ENCODE results near the gene MYOG.

The MYOG gene

DNA sequence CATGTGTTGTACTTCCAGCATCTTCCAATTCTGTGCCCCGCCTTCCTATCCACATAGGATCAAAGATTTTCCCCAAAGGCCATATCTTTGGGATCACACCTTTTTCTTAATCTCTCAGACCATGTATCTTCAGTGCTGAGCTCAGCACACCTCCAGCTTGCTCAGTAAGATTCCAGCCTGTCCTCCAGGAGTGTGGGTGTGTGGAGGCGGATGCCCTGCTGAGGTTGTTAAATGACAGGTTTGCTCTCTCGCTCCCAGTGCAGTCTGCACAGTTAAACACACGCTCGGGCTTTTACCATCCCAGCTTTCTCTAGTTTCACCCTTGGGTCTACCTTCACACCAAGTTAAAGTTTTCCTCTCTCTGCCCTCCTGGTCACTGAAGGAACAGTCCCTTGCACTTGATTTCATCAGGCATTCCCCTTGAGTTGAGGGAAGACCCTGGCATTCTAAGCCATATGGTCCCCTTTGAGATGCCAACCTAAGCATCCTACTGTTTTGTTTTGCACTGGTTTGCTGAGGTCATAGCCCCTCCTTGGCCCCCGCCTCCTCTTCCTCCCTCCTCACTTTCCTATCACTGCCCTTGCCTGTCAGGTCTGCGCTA lies 13.7 kb downstream of the MYOG start:
- DNase-seq: no peak

DNA sequence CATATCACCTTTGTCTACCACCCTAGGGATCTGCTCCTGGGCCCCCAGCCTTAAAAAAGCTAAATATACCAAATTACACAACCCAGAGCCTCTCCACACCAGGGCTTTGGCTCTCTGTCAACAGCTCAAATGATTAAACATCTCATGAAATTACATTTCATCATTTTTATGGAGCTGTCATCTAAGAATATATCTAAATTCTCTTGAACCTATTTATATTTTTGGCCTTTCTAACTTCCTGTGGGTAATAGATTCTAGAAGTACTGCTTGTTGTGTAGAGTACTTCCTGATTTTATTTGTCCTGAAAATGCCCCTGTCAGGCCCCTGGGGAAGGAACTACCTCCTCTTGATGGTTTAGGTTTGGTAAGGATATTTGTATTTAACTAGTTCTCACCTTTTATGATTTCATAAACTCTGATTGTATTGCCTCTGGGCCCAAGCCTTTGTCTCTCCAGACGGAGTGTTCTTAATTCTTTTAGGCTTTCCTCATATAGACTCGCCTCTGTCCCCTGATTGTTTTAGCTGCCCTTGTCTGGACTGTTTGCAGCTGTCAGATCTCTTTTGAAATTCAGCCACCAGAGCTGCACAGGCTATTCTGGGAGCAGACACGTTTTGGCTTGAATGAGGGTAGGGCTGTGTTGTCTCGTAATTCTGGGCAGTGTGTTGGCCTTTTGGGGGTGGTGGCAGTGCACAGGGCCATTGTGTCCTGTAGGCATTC lies 16.6 kb downstream of the MYOG start:
- DNase-seq: peak; percentile 55

DNA sequence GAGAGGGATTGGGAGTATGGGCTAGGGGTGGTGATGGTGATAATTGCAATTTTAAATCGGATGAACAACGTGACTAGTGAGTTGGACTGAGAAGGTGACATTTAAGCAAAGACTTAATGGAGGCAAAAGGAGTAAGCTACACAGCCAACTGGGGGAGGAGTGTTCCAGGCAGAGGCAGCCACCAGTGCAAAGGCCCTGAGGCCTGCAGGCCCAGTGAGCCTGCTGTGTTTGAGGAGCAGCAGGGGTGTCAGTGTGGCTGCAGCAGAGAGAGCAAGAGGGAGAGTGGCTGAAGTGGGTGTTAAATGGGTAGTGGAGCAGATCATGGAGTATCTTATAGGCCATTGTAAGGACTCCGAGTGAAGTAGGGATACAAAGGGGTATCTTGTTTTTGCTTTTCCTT lies 18.8 kb downstream of the MYOG start:
- DNase-seq: no peak

DNA sequence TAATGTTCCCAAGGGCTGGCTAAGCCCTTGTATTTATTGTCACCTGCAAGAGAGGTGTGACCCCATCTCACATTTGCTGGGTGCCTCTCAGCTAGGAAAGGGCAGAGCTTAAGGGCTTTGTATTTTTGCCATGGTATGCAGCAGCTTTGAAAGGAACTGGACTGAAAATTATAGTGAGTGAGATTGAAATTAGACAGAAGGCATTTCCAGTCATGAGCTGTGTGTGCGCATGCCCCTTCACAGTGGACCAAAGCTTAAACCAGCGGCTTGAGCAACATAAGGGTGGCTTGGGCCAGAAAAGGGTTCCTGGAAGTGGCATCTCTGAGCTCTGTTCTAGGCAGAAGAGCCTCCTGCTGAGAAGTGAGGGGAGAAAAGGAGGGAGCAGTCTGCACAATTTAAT lies 19.8 kb downstream of the MYOG start:
- no peak for DNase-seq

DNA sequence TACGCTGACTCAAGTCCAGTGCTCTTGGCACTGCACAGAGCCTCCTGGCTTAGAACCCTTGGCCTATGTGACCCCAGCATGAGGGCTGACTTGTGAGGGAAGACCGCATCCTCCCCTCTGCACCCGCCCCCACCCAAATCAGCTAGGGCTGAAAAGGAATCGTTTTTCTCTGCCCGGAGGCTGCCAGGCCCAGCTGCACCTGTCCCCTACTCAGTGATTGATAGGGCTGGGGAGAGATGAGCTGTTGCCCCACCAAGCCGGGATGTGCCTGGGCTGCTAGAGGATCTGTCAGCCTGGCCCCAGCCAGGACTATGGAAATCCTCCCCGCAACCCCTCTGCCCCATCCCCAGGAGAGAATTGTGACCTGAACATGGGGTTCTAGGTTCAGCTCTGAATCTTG lies 20.6 kb downstream of the MYOG start:
- DNase-seq: no peak

DNA sequence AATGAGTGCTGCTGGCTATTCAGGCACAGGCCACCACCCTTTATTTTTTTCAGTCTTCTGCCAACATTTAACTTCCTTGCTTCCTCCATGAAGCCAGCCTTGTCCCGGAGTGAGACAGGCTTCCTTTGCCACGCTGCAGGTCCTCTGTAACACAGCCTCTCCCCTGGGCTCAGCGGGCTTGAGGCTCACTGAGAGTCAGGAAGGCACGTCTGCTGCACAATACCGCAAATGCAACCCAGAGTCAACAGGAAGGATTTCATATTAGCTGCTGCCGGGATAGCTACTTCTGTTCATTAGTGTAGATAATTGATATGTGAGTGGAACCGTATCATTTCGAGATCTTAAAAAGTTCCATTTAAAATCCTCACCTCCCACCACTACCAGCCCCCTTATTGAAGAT lies 22.5 kb downstream of the MYOG start:
- no peak for DNase-seq

DNA sequence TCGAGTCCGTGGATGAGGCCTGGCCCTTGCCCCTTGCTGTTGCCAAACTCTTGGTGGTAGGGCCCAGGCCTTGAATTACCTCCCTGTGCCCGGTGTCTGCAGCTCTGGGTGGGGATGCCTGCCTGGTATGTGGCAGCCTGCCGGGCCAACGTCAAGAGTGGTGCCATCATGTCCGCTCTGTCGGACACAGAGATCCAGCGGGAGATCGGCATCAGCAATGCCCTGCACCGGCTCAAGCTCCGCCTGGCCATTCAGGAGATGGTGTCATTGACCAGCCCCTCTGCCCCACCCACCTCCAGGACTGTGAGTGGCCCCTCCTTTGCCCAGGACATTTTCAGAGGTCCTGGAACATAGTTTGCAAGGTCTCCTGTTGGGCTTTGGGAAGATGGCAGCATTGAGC lies 25.7 kb downstream of the MYOG start:
- no peak for DNase-seq

DNA sequence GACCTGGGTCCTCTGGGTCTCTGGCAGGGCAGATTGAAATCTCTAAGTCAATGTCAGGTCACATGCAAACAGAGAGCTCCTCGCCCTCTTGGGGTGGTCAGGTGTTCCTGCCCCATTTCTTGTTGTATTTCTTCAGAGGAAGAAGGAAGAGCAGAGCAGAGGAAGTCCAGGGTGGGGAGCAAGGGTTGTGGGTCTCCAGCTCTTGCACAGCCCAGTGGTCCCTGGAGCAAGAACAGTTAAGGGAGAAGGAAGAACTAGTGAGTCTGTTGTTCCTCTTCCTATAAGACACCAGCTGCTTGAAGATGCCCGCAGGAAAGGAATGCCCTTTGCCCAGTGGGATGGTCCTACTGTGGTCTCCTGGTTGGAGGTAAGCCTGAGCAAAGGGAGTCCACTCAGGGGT lies 26.3 kb downstream of the MYOG start:
- no peak for DNase-seq

DNA sequence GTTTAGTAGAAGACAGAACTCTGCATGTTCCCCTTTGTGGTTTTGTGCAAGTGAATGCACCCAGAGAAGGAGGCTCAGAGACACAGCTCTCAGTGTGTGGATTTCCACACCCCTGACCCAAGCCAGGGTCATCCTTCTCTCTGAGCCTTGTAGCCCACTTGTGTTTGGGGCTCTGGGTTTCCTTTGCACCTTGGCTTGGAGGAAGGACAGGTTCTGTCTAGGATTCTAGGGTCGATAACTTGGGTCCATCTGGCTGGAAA lies 27.2 kb downstream of the MYOG start:
- DNase-seq: no peak

DNA sequence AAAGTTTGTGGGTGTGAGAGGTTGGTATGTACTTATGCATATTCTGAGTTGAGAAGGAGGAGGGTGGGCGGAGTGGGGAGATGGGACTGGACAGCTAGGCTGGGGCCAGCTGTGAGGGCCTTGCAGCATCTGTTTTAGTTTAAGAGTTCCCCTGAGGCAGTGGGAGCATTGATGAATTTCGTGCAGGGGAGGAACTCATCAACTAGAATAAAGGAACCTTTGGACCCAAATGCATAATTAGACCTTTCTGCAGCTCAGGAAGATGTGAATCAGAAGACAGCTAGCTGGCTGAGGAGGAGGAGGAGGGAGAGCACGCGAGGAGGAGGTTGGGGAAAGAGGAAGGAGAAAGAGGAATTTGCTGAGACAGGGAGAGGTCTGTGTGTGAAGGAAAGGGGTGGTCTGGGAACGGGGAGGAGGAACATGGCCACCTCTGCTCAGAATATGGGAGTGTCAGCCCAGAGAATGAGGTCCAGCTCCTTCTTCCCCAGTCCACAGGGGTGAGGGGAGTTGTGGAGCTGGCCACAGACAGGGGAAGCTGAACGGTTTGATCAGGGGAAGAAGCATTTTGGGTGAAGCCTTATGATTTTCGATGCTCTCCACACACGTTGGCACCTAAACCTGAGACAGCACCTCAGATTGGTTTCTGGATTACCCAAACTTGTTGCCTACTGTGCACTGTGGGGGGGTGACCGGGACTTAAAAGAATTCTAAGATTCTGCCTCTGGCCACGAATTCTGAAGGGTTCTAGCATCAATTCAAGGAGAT lies 27.7 kb downstream of the MYOG start:
- peak; percentile 54 for DNase-seq

DNA sequence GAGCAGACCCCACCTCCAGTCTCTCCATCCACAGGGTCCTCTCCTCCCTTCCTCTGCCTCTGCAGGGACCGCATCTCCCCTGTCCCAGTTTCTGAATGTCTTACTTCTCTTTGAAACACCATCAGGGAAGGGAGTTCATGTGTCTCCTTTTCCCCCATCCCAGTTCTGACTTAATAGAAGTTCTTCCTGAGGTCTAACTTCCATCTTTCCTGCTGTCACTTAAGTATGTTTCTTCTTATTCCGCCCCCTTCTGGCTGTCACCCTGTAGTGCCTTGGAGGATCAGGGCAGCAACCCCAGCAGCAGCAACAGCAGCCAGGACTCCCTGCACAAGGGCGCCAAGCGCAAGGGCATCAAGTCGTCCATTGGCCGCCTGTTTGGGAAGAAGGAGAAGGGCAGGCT lies 29.3 kb downstream of the MYOG start:
- DNase-seq: no peak

DNA sequence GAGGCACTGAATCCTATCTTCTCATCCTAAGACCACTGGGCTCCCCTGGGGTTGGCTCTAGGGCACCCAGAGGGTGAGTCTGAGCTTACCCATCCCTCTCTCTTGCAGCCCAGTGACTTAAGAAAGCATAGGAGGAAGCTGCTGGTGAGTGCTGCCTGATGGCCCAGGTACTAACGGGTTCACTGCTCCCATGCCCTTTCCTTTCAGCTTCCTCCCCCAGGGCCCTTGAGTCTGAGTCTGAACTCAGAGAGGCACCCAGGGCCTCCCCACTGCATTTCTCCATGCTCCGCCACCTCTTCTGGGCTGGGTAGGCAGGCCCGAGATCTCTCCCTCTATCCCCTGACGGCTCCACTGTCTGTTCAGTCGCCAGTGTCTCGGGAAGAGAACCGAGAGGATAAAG lies 29.8 kb downstream of the MYOG start:
- no peak for DNase-seq

DNA sequence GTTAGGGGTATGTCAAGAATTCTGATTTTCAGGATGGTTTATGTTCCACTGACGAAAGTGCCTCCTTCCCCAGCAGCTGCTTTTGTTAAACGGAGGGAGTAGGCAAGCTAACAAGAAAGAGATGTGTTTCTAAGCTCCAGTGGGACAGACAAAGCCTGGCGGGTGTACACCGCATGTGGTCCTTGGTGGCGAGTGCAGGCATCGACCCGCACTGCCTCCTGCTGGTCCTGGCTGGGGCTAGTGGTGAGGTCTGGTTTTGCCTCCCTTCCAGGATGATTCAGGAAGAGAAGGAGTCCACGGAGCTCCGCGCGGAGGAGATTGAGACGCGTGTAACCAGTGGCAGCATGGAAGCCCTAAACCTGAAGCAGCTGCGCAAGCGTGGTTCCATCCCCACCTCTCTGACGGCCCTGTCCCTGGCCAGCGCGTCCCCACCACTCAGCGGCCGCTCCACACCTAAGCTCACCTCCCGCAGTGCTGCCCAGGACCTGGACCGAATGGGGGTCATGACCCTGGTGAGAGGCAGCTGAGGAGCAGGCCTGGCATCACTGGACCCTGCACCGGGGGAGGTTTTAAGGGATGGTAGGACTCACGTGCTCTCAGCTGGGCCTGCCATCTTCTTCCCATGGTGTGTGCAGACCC lies 30.5 kb downstream of the MYOG start:
- DNase-seq: no peak

DNA sequence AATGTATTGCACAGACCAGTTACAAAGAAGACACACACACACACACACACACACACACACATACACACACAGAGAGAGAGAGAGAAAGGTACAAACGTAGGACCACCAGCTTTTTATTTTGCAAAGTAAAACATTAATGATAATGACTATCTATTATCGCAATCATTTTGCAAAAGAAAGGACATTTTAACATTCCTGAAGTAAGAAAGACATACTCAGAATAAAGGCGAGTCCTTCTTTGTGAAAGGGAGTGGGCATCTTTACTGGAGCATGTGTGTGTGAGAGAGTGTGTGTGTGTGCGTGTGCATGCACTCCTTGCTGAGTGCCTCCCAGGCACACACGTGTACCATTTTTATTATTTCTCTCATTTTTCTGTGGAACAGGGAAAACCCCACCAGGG lies 31.2 kb downstream of the MYOG start:
- no peak for DNase-seq

DNA sequence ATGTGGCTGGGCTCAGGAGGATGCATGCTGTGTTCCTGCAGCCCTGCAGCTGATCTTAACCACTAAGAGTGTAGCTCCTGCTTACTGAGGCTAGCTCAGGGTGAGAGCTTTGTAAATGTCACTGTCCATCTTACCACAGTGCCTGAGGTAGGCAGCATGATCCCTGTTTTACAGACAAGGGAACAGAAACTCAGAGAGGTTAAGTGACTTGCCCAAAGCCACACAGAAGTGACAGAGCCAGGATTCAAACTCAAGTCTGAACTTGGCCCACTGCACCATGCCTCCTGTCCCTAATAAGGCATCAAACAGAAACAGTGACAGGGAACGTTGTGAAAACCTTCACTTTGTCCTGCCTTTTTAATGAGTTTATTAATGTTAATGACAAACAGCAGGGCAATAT lies 31.6 kb downstream of the MYOG start:
- DNase-seq: no peak

DNA sequence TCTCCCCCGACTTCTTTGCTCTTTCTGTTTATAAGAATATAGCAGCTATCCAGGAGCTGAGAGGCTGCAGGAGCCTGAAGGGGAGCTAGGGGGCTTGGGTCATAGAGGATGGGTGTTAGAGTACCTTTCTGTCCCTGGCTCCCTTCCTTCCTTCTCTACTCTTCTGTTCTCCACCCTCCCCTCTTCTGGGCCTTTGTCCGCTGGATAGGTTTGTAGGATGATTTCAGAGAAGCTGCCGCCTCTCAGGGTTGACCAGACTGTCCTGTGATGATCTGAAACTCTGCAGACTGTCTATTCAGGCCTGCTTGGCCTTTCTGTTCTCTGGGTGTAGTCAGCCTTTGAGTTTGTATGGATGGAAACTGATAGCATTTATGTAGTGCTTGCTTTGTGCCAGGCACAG lies 33.2 kb downstream of the MYOG start:
- DNase-seq: no peak

DNA sequence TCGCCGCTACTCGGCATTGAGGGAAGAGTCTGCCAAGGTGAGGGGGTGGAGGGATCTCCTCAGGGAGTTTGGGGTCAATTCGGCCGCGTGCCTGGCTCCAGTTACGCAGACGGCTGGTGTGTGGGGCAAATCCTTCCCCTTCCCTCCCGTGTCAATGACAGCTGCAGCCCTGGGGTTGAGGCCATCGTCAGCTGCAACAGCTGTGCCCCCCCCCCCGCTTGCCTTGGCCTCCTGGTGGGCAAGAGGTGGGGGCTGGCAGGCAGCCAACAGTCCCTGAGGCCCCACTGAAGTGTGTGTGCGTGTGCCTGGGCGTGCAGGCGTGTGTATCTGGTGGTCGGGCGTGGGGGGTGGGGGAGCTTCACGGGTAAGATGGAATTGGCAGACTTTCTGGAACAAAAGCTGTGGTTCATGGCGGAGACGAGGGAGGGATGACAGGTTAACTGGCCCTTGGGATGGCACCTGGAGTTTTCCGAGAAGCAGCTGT lies 33.9 kb downstream of the MYOG start:
- DNase-seq: peak; percentile 82

DNA sequence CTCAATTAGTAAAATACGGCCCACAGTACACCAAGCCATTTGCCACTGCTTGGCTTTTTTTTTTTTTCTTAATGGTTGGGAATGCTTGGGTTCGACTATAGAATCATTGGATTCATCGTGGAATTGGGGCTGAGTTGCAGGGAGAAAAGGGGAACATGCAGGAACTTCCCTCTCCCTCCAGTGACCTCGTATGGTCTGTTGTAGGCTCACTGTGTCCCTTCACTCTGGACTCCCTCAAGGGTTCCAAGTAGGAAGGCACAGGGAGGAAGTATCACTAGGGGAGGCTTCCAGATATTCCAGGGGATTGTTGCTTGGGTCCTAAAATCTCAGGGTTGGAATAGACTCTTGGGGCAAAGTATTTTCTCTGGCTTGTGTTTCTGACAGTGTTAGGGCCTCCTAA lies 35.0 kb downstream of the MYOG start:
- DNase-seq: no peak

DNA sequence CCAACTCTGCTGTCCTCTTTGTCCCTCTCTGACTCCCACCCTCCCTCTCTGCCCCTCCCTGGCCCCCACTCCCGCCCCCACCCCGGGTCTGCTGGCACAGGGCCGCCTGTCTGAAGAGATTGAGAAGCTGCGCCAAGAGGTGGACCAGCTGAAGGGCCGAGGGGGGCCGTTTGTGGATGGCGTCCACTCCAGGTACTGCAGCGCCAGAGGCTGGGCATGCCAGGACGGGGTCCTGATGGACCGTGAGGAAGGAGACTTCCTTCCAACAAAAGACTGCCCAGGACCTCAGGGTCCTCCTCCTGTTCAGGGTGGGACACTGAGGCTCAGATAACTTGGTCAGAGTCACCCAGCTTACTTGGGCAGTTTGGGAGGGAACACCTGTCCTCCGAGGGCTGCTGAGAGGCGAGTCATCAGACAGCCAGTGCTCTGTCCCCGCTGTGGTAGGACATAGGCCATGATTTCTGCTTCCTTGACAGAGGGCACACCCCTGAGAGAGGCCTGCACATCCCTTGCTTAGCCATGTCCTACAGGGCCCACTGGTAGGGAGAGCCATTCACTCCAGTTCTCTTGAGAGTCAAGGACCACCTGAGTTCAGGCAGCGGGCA lies 36.1 kb downstream of the MYOG start:
- DNase-seq: no peak

DNA sequence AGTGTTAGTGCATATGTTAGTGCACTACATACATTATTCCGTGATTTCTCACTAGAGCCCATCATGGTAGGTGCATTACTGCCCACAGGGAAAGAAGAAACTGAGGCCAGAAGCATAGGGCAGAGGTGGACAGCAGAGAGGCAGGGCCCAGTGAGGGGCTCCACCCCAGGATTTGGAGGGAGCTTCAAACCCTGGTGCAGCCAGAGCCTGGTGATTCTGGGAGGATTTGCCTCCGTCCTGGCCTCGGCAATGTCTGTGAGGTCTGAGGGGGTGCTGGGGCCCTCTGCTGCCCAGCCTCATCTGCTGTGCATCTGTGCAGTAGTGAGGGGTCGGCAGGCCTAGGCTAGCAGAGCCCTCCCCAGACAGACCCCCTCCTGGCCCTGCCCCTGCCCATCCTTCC lies 36.7 kb downstream of the MYOG start:
- no peak for DNase-seq

DNA sequence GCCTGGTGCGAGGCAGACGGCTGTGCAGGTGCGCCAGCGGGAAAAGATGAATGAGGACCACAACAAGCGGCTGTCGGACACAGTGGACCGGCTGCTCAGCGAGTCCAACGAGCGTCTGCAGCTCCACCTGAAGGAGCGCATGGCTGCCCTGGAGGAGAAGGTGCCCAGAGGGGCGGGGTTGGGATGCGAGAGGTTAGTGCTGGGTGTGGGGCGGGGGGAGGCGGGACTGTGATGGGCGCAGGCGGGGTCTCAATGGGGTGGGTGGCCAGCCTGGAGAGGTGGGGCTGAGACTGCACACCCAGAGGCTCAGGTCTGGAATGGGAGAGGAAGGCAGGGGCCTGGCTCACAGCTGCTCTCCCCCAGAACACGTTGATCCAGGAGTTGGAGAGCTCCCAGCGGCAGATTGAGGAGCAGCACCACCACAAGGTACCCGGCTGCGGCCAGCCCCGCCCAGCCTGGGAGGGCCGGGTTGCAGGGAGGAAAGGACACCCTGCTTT lies 37.2 kb downstream of the MYOG start:
- DNase-seq: no peak

DNA sequence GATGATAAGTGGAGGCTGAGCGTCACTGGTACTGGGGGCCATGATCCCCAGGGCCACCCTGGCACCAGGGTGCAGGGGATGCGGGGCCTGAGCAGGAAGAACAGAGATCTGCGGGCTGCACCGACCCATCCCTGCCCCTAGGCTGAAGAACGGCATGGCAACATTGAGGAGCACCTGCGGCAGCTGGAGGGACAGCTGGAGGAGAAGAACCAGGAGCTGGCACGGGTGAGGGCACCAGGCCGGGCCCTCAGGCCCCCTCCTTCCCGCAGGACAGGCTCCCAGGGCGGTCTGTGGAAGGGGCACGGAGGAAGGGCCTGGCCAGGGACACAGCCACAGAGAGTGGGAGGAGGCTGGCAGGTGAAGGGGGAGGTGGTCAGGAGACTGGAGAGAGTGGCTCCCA lies 37.7 kb downstream of the MYOG start:
- no peak for DNase-seq

DNA sequence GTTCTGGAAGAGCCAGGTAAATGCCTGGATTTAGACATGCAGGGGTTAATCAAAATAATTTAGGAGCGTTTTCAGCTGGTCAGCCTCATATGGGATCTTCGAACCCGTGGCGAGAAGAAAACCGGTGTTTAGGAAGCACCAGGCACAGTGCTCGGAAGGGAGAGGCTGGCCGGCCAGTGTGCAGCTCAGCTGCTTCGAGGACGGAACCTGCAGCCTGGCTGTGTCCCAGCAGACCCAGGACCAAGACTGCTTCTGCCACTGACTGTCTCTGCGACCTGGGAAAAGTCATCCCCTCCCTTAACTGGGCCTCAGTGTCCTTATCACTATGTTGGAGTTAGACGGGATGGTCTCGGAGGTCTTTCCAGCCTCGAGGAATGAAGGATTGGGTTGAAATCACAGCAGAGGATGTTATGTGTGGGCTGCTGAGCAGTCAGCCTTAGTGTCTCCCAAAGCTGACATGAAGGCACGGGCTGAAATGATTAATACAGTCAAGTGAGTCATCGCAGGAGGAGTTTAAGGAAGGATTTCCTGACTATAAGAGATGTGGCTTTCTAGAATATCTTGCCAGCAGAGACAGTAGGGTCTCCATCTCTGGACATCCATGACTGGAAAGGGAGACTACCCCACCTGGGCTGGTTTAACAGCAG lies 38.7 kb downstream of the MYOG start:
- no peak for DNase-seq

All from right forelimb (tissue), 1 donor.